Activated naive CD4-positive, alpha-beta T cell treated with Interleukin-2 at 50 U/mL for 16 hours (primary cell): ENCODE data around the gene ACOX3.
"Not testable (repeated sequence)": the region's sequence is repeated elsewhere in the genome, so short reads cannot be mapped to it uniquely, and the experiment has no call there.

ENCODE experiments used
- DNase-seq: peaks from one replicate; pipeline ENCODE4 v3.0.0-alpha.2; 2020

Gene ACOX3

GRCh38 chr4:8403976-8404375, 36.5 kb downstream of the ACOX3 start:
- no peak for DNase-seq

- DNase-seq = peak; percentile 57
Measured at GRCh38 chr4:8403173-8403753, 37.3 kb downstream of the ACOX3 start.

GRCh38 chr4:8402640-8403039, 37.9 kb downstream of the ACOX3 start:
- DNase-seq = no peak

GRCh38 chr4:8402181-8402597, 38.3 kb downstream of the ACOX3 start:
- DNase-seq = no peak

- no peak for DNase-seq
Measured at GRCh38 chr4:8401665-8402064, 38.9 kb downstream of the ACOX3 start.

GRCh38 chr4:8400632-8401325, 39.7 kb downstream of the ACOX3 start:
- DNase-seq = no peak

GRCh38 chr4:8399298-8399697, 41.2 kb downstream of the ACOX3 start:
- DNase-seq = no peak

GRCh38 chr4:8398347-8398746, 42.2 kb downstream of the ACOX3 start:
- DNase-seq = no peak

- no peak for DNase-seq
Measured at GRCh38 chr4:8396762-8397406, 43.6 kb downstream of the ACOX3 start.

- DNase-seq = no peak
Measured at GRCh38 chr4:8395504-8396296, 44.8 kb downstream of the ACOX3 start.

GRCh38 chr4:8394806-8395205, 45.7 kb downstream of the ACOX3 start:
- DNase-seq = no peak

- no peak for DNase-seq
Measured at GRCh38 chr4:8394061-8394519, 46.4 kb downstream of the ACOX3 start.

GRCh38 chr4:8393593-8394038, 46.9 kb downstream of the ACOX3 start:
- no peak for DNase-seq

- no peak for DNase-seq
Measured at GRCh38 chr4:8392591-8393190, 47.8 kb downstream of the ACOX3 start.

- no peak for DNase-seq
Measured at GRCh38 chr4:8391972-8392371, 48.6 kb downstream of the ACOX3 start.

GRCh38 chr4:8391071-8391470, 49.5 kb downstream of the ACOX3 start:
- no peak for DNase-seq

- no peak for DNase-seq
Measured at GRCh38 chr4:8390577-8390976, 49.9 kb downstream of the ACOX3 start.

GRCh38 chr4:8388528-8388870, 52.0 kb downstream of the ACOX3 start:
- DNase-seq = no peak

GRCh38 chr4:8387615-8388527, 52.7 kb downstream of the ACOX3 start:
- DNase-seq = no peak

- no peak for DNase-seq
Measured at GRCh38 chr4:8387194-8387593, 53.3 kb downstream of the ACOX3 start.

- no peak for DNase-seq
Measured at GRCh38 chr4:8386731-8387130, 53.8 kb downstream of the ACOX3 start.

GRCh38 chr4:8386131-8386530, 54.4 kb downstream of the ACOX3 start:
- not testable (repeated sequence) for DNase-seq
